NCI-H345 treated with DMSO at 0.1 percent for 48 hours (cell line): Measurements from ENCODE around the gene BCAS3.

Experiments
- DNase-seq: peaks from one replicate; lab custom pipeline; 2025; ENCODE audit not compliant: unreplicated experiment; lab: John Stamatoyannopoulos, UW

BCAS3 gene

DNA sequence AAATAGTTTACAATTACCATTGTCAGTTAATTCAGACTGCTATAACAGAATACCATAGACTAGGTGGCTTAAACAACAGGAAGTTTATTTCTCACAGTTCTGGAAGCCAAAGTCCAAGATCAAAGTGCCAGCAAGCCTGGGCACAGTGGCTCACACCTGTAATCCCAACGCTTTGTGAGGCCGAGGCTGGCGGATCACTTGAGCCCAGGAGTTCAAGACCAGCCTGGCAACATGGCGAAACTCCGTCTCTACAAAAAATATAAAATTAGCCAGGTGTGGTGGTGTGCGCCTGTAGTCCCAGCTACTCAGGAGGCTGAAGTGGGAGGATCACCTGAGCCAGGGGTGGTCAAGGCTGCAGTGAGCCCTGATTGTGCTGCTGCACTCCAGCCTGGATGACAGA, 650.7 kb downstream of the BCAS3 start:
- DNase-seq: no peak

- DNase-seq: no peak
Observed at GRCh38 chr17:61330174-61331150, 652.8 kb downstream of the BCAS3 start.

- no peak for DNase-seq
Observed at GRCh38 chr17:61331178-61331577, 653.5 kb downstream of the BCAS3 start.

GRCh38 chr17:61331886-61332285, 654.2 kb downstream of the BCAS3 start:
- no peak for DNase-seq

GRCh38 chr17:61333136-61333535, 655.5 kb downstream of the BCAS3 start:
- no peak for DNase-seq

DNA sequence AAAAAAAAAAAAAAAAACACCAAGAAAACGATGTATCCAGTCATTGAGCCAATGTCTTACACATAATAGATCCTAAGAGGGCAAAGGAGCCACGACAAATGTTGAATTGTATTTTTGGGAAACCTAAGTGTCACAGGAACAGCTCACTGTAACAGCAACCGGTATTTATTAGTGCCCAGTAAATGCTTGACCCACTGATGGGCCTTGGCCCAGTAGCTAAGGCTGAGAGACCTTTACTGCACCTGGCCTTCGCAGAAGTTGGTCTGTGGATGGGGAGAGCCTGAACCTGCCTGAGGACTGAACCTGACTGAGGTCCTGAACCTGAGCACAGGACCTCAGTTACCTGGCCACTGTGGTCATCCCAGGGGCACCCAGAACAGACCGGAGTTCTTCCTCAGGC, 657.0 kb downstream of the BCAS3 start:
- DNase-seq: no peak

GRCh38 chr17:61335105-61335844, 657.6 kb downstream of the BCAS3 start:
- no peak for DNase-seq

DNA sequence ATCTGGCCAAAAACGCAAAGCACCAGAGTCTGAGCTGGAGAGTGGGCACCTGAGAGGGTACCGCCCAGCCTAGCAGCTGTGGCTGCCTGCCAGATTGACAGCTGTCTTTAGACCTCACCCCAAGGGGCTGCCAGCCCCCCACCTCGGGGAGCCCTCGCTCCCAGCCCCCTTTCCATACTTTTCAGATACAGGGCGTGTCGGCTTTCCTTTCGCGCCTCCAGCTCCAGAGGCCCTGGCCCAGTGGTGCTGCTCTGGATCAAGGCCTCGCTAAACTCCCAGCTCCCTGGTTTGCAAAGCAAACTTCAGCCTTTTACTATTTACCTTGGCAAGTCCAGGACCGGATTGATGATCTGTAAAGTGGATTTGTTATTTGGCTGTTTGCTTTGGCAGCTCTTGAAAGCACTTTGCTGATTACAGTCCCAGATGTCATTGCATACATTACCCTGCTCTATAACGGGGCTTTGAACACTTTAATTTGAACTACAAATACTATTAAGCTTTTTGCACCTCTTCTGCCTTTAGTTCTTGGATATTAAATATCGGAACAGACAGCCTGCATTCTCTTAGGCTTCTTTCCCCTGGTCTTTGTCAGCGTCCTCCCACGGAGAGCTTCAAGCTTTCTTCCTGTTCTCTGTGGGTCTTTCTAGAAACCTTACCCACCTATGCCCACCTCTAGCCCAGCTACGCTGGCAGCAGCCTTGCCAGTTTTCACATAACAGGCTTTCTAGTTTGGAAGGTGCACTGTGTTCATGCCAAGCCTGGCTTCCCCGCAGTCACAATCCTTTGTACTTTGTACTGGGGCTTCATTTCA, 658.4 kb downstream of the BCAS3 start:
- DNase-seq: peak; percentile 93

DNA sequence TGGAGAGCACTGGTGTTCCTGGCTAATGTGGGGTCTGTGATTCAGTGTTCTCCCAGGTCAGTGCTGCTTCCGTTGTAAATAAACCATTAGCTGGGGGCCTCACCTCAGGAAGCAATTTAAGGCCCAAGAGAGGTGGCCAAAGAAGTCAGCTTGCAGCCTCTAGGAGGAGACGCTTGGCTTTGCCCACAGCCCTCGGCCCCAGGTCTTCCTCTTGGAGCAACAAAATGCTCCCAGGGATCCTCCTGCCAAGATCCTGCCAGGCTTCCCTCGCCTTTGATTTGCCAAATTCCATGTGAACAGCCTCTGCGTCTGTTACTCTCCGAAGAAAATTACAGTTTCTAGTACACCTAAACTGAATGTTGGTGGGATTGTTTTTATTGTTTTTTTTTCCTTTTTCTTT, 659.6 kb downstream of the BCAS3 start:
- no peak for DNase-seq

DNA sequence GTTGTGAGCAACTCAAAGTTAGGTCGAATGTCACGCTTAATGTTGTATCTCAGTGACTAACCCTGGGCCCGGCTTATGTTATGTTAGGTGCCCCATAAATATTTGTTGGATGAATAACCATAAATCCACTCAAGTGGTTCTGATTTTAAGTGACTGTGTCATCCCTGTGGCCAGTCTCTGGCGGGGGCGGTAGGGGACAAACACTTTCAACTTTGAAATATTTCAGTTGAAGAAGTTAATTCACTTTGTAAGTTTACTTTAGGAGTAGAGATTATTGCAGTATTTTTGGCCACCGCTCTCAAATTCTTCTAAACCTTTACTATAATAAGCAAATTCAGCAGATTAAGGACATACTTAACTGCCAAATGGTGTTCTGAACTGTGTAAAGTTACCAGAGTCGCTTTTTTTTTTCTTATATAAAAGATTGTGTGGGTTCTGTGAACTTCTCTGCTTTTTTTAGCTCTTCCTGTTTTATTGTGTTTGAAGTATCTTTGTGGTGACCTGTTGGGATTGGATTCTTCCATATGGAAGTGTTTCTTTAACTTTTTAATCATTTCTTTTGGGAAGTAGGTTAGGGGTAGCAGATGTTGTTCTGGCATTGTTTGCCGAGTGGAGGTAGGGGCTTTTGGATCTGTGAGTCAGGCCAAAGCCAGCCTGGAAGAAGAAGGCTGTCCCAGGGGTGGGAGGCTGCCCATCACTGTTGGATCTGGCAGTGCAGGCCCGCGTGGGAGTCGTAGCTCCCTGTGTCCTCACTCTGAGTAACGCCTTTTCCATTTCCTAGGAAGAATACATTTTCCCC, 660.5 kb downstream of the BCAS3 start:
- DNase-seq: no peak

- DNase-seq: no peak
Observed at GRCh38 chr17:61338874-61339478, 661.3 kb downstream of the BCAS3 start.

- no peak for DNase-seq
Observed at GRCh38 chr17:61340431-61341209, 663.0 kb downstream of the BCAS3 start.

DNA sequence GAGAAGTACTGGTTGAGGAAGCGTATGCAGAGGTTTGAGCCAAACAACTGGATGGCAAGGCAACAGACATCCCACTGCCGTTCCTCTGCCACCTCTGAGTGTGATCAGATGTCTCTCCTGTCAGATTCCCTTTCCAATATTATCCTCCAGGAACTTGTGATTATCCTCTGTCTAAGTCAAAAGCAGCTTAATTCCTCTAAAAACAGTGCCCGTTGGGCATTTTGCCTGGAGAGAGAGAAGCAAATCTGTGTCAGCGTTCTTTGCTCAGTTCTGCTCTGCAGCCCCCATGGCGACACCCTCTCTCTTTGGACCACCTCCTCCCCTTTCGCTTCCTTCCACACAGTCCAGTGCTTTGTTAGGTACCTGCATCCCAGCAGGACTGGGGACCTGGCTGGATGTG, 665.9 kb downstream of the BCAS3 start:
- no peak for DNase-seq

GRCh38 chr17:61345061-61345460, 667.4 kb downstream of the BCAS3 start:
- DNase-seq: no peak

DNA sequence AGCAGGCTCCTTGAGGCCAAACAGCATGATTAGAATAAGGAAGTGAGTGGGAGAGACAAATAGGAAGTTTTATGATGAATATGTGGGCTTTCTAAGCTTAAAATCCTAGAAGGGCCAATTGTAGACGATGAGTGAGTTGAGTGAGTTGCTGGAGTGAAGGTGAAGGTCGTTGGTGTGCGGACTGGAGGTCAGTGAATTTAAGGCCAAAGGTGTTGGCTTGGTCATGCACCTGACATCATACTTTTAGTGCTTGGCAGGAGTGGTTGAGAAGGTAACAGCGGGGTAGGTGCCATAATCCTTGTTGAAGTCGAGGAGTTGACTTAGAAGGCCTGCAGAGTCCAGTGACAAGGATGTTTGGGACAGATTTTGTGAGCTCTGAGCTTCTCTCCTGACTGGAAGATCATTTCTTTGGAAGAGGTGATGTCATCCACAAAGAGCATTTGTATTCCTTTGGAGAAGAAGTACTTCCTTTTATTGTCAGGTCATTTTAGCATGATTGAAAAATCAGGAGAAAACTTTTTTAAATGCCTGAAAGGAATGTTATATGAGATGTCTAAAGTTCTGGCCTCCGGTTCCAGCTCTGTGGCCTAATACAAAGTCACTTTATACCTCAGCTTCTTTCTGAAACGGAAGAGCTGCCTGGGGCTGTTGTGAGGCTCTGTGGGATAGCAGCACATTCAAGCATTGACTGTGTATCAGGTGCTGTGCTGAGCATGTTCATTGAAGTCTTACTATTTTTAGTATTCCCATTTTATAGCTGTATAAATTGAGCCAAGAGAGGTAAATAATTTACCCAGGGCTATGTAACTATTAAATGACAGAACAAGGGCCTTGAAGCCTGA, 668.4 kb downstream of the BCAS3 start:
- no peak for DNase-seq

GRCh38 chr17:61349350-61349749, 671.7 kb downstream of the BCAS3 start:
- no peak for DNase-seq

DNA sequence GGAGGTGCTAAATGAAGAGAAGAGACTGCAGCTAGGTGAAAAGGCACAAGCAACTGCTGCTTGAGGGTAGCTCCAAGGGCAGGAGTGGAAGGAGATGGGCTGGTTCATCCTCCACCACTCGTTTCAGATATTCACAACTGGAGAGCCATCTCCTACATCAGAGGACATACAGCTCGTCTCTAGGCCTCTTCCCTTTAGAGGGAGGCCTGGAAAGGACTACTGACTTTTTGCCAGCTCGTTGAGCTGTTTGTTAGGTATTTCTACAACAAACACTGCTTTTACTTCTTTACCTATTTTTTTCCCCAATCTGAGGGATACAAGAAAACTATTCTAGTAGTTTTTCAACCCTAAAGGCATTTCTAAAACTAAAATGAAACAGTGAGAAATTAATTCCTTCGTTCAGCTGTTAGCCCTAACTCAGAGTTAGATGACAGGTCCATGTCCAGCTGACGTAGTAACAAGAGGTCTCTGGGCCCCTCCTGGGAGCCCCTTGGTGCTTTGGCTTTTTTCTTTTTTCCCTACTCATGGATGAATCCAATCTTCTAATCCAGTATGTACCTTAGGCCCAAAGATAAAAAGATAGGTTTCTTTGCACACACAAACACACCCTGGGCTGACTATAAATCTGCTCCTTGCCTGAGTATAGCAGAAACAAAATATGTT, 674.2 kb downstream of the BCAS3 start:
- no peak for DNase-seq

DNA sequence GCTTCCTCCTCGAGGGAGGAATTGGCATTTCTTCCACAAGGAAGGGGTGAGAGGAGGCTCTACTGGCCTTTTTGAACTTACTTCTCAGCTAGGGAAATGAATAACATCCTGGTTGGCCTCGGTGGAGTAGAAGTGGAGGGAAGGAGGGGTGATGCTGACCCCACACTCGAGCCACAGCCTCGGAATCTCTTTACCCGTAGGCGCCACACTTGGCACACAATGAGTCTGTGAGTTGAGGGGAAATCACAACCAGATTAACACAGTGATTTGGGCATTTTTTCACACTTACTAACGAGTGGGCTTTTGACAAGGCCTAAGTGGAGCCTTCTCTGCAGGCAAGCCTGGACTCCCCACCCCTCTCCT, 674.7 kb downstream of the BCAS3 start:
- DNase-seq: no peak
